Measurements from ENCODE around the gene MEIS2. TPM values are rescaled to one million over a fixed set of nuclear protein-coding genes. Genes with fewer than 3 reads are reported as not detected.

The MEIS2 gene
- total RNA-seq, 4 donors from 2014 or later = 9.0 to 18.5 (median 16.3) TPM

GRCh38 chr15:36882487-36883131 is 217.7 kb downstream of the MEIS2 start:
- Histone ChIP-seq H3K4me3 (peak overlapping the region; percentile 23), H3K36me3 (no peaks in the 10 kb centered on the region), H3K27ac (no peak overlapping the region), H3K9me3 (no peaks in the 10 kb centered on the region), H3K4me1 (peaks cover 42% of the 10 kb centered on the region), H3K27me3 (peaks cover 90% of the 10 kb centered on the region)
- WGBS = 26% methylated on average over 27 of the region's 27 CpGs
- TF ChIP-seq POLR2A (IDR thresholded peaks at IDR 0.05) (no peak), POLR2AphosphoS5 (IDR thresholded peaks at IDR 0.05) (no peak), EP300 (IDR thresholded peaks at IDR 0.05) (no peak)
- TF ChIP-seq, protein P1, sequence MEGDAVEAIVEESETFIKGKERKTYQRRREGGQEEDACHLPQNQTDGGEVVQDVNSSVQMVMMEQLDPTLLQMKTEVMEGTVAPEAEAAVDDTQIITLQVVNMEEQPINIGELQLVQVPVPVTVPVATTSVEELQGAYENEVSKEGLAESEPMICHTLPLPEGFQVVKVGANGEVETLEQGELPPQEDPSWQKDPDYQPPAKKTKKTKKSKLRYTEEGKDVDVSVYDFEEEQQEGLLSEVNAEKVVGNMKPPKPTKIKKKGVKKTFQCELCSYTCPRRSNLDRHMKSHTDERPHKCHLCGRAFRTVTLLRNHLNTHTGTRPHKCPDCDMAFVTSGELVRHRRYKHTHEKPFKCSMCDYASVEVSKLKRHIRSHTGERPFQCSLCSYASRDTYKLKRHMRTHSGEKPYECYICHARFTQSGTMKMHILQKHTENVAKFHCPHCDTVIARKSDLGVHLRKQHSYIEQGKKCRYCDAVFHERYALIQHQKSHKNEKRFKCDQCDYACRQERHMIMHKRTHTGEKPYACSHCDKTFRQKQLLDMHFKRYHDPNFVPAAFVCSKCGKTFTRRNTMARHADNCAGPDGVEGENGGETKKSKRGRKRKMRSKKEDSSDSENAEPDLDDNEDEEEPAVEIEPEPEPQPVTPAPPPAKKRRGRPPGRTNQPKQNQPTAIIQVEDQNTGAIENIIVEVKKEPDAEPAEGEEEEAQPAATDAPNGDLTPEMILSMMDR (IDR thresholded peaks at IDR 0.05) = no peak
- no peak for DNase-seq (ENCODE audit: low spot score in 2 of 2)

- Histone ChIP-seq H3K9me3 (no peaks in the 10 kb centered on the region), H3K4me3 (no peak overlapping the region), H3K4me1 (peaks cover 37% of the 10 kb centered on the region), H3K36me3 (no peaks in the 10 kb centered on the region), H3K27ac (no peak overlapping the region), H3K27me3 (peaks cover 84% of the 10 kb centered on the region)
- WGBS = 62% methylated on average over 5 of the region's 5 CpGs
- TF ChIP-seq POLR2AphosphoS5 (IDR thresholded peaks at IDR 0.05) (no peak), POLR2A (IDR thresholded peaks at IDR 0.05) (no peak), EP300 (IDR thresholded peaks at IDR 0.05) (no peak)
- TF ChIP-seq, protein P1 (IDR thresholded peaks at IDR 0.05) = no peak
- no peak for DNase-seq (ENCODE audit: low spot score in 2 of 2)
These were observed 218.3 kb downstream of the MEIS2 start for GRCh38 chr15:36882056-36882455.

DNA sequence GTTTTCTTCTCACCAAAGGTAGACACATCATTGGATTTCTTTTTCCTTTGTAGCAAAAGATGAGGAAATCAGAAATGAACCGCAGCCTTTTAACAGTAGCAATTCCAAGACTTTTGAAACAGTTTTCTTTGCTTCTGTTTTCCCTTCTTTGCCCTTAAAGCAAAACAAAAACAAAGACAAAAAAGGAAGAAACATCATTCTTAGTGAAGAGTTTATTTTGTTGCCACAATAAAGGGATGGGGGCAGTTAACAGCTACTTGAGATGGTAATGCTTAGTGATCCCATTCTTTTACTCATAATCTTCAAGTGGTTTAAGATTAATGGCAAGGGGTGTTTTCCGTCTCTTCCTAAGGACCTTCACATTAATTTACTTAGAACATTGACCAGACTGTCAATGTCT is 218.8 kb downstream of the MEIS2 start:
- Histone ChIP-seq H3K27me3 (peaks cover 84% of the 10 kb centered on the region), H3K36me3 (no peaks in the 10 kb centered on the region), H3K9me3 (no peaks in the 10 kb centered on the region), H3K4me1 (peaks cover 33% of the 10 kb centered on the region), H3K4me3 (no peak overlapping the region), H3K27ac (no peak overlapping the region)
- TF ChIP-seq EP300 (IDR thresholded peaks at IDR 0.05) (no peak), POLR2A (IDR thresholded peaks at IDR 0.05) (no peak), POLR2AphosphoS5 (IDR thresholded peaks at IDR 0.05) (no peak)
- TF ChIP-seq, protein P1 (IDR thresholded peaks at IDR 0.05) = no peak
- no peak for DNase-seq (ENCODE audit: low spot score in 2 of 2)
- 74% methylated on average over 2 of the region's 2 CpGs for WGBS

DNA sequence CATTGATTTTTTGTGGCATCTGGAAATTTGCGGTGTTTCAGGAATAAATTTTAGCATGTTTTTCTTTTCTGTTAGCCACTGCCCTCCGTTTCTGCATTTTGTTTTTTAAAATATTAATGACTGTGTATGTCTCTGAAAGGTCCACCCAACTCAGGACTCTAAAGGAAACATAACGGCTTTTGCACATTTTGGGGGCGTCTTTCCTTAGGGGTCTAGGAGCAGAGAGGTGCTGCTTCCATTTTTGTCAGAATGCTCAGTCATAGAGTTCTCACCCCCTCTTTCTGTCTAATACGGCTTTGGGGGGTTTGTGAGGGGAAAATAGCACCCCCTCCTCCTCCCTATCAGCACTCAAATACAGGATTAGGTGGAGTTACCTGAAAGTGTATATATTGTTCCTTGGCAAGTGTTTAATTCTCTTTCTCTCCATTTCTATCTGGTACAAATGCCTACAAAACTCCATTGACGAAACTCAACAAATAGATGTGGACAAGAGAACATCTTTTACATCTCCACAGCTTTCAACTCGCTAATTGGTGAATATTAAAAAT is 219.4 kb downstream of the MEIS2 start:
- Histone ChIP-seq H3K4me1 (peaks cover 33% of the 10 kb centered on the region), H3K4me3 (no peak overlapping the region), H3K27ac (no peak overlapping the region), H3K36me3 (no peaks in the 10 kb centered on the region), H3K9me3 (no peaks in the 10 kb centered on the region), H3K27me3 (peaks cover 79% of the 10 kb centered on the region)
- no peak for DNase-seq (ENCODE audit: low spot score in 2 of 2)
- no peak for TF ChIP-seq POLR2AphosphoS5 (IDR thresholded peaks at IDR 0.05)
- no peak for TF ChIP-seq EP300 (IDR thresholded peaks at IDR 0.05)
- TF ChIP-seq, protein P1 (IDR thresholded peaks at IDR 0.05) = no peak
- no peak for TF ChIP-seq POLR2A (IDR thresholded peaks at IDR 0.05)
- 56% methylated on average over 7 of the region's 7 CpGs for WGBS

DNA sequence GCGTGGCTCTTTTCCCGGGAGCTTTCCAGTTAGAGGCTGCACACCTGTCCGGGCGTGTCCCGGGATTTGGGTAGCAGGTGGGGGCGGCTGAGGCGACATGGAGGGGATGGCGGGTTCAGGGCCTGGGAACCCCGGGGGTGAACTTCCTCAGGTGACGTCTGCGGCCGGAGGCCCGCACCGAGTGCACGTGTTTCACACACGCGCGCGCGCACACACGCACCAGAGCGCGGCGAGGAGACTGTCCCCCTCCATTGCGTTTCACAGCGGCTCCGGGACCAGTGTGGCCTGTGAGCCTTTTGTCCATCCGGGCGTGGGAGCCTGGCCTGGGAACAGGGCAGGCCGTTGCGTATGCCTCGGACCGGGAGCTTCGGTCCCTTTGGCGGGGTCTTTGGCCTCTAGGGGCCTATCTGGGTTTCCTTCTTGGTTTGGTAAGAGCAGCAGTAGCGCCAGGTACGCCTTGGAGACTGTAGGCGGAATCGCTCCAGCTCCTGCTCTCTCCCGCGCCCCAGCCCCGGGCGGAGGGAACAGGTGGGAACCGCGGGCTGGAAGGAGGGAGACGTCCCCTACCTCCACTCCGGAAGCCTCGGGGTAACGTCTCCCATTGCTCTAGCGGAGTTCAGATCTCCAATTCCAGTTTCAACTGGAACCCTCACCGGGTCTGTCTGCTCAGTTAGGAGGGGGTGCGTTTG is 220.0 kb downstream of the MEIS2 start:
- Histone ChIP-seq H3K9me3 (no peaks in the 10 kb centered on the region), H3K4me3 (peak overlapping the region; percentile 39), H3K27me3 (peaks cover 73% of the 10 kb centered on the region), H3K36me3 (no peaks in the 10 kb centered on the region), H3K4me1 (peaks cover 33% of the 10 kb centered on the region), H3K27ac (no peak overlapping the region)
- TF ChIP-seq POLR2AphosphoS5 (IDR thresholded peaks at IDR 0.05) = no peak
- TF ChIP-seq, protein P1 (IDR thresholded peaks at IDR 0.05) = no peak
- no peak for TF ChIP-seq EP300 (IDR thresholded peaks at IDR 0.05)
- TF ChIP-seq POLR2A (IDR thresholded peaks at IDR 0.05) = no peak
- 20% methylated on average over 30 of the region's 52 CpGs for WGBS
- DNase-seq (ENCODE audit: low spot score in 2 of 2) = peak in 1 of 2 donors; percentile 72

Data from suprapubic skin (tissue), 4 donors.